ENCODE data around the gene AATK.
A peak's percentile ranks its signal among the peaks of the same experiment; 100 is the strongest.

The AATK gene

DNA sequence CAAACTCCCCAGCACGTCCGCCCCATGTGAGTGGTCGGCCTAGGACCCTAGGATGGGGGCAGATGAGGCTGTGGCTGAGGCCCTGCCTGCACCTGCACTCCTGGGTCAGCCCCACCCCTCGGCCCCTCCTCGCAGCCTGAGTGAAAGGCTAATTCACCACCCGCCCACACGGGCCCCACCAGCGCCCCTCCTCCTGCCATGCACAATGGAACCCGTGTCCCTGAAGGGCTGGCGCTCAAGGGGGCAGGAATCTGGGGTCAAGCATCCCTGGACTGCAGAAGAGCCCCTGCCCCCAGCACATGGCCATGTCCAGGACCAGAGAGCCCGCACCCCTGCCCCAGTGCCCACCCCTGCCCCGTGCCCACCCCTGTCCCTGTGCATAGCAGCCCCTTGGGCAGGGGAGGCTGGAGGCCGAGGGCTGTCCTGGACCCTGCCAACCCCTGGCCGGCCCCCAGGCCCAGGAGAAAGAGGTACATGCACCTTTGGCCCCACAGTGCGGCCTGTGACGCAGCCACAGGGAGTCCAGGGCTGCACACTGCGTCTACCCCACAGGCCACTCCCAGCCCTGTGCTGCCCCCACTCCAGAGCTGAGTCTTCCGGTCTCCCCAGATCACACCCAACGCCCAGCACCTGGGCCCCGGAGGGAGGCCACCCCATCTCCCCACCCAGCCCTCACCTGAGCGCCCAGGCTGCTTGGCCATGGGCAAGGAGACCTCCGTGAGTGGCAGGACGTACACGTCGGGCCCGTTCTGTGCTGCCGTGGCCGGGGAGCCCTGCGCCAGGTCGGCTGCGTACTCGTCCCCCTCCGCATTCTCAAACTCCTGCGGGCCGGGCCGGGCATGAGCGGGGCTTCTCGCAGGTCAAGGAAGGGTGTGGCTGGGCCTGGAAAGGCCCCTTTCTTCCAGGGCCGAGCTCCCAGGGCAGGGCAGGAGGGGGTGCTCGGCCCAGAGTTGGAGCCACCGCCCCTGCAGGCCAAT, 35.3 kb downstream of the AATK start:
- H3K4me1 ChIP-seq (ENCODE audit: control insufficient read depth, insufficient read depth, low read length): no peaks in the 10 kb centered on the region
- H3K36me3 ChIP-seq (ENCODE audit: control insufficient read depth, insufficient read depth, low read length): no peaks in the 10 kb centered on the region
- H3K4me3 ChIP-seq (ENCODE audit: low read length): no peak overlapping the region
- peak overlapping the region; percentile 40 for H3K27ac ChIP-seq (ENCODE audit: low read depth, low read length)
- H3K9ac ChIP-seq (ENCODE audit: low read length): no peak overlapping the region
- no peaks in the 10 kb centered on the region for H3K27me3 ChIP-seq (ENCODE audit: control insufficient read depth, insufficient read depth, low read length)

DNA sequence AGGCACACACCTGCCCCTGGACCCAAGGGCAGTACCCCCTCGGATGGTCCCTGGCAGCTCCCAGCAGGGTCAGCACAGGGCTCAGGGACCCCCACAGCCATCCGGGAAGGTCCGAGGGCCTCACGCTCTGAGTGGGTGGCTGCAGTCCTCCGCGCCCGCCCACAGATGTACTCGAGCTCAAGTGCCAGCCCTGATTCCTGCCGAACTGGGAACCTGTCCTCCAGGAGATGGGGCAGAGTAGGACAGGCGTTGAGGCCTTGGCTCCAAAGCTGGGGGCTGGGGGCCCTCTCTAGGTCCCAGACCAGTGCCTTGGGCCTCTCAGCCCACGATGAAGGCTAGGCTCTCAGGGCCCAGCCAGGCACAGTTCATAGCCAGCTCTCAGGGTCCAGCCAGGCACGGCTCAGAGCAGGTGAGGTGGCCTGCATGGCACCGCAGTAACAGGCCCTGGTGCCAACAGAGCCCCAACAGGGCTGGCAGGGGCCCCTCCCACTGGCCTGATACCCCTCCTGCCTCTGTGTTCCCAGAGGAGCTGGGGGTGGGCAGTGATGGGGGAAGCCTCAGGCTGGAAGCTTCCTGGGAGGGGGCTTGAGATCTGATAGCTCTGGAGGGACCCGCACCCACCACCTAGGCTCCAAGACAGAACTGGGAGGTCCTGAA, 36.2 kb downstream of the AATK start:
- Histone ChIP-seq H3K4me1 (ENCODE audit: control insufficient read depth, insufficient read depth, low read length) (no peaks in the 10 kb centered on the region), H3K36me3 (ENCODE audit: control insufficient read depth, insufficient read depth, low read length) (no peaks in the 10 kb centered on the region), H3K27me3 (ENCODE audit: control insufficient read depth, insufficient read depth, low read length) (no peaks in the 10 kb centered on the region), H3K4me3 (ENCODE audit: low read length) (no peak overlapping the region), H3K27ac (ENCODE audit: low read depth, low read length) (peak overlapping the region; percentile 40), H3K9ac (ENCODE audit: low read length) (no peak overlapping the region)

DNA sequence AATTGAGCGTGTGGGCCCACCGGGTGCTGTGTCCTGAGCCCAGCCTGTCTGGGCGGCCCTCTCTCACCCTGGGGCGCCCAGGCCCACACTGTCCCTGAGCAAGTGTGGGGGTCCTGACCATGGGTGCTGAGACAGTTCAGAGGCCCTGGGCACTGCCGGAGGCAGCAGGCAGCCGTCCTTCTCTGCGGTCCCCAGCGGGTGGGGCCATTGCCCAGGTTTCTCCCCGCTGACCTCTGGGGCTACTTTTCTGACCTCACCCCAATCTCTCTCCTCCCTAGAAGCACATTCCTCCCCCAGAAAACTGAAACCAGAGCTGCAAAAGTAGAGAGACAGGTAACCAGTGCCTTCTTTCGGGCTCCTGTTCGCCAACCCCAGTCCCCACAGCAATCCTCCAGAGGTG, 36.7 kb downstream of the AATK start:
- no peak overlapping the region for H3K4me3 ChIP-seq (ENCODE audit: low read length)
- H3K36me3 ChIP-seq (ENCODE audit: control insufficient read depth, insufficient read depth, low read length): no peaks in the 10 kb centered on the region
- no peaks in the 10 kb centered on the region for H3K4me1 ChIP-seq (ENCODE audit: control insufficient read depth, insufficient read depth, low read length)
- no peaks in the 10 kb centered on the region for H3K27me3 ChIP-seq (ENCODE audit: control insufficient read depth, insufficient read depth, low read length)
- no peak overlapping the region for H3K27ac ChIP-seq (ENCODE audit: low read depth, low read length)
- no peak overlapping the region for H3K9ac ChIP-seq (ENCODE audit: low read length)

DNA sequence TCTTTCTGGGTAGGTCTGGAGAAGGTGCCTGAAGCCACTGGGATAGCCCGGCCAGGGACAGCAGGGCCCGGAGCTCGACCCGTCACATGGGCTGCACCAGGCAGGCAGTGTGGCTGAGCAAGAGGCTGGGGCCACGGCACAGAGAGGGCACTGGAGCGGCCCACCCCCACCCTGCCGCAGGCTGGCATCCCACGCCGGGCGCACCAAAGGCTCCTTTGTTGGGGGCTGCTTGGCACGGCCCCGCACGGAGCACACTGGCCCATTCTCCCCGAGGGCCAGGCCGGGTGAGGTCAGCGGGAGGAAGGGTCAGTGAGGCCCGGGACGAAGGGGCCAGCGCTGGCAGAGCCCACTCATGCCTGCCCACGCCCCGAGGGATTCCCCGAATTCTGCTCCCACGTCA, 37.2 kb downstream of the AATK start:
- Histone ChIP-seq H3K36me3 (ENCODE audit: control insufficient read depth, insufficient read depth, low read length) (no peaks in the 10 kb centered on the region), H3K4me3 (ENCODE audit: low read length) (no peak overlapping the region), H3K9ac (ENCODE audit: low read length) (no peak overlapping the region), H3K27ac (ENCODE audit: low read depth, low read length) (no peak overlapping the region), H3K4me1 (ENCODE audit: control insufficient read depth, insufficient read depth, low read length) (no peaks in the 10 kb centered on the region), H3K27me3 (ENCODE audit: control insufficient read depth, insufficient read depth, low read length) (no peaks in the 10 kb centered on the region)

DNA sequence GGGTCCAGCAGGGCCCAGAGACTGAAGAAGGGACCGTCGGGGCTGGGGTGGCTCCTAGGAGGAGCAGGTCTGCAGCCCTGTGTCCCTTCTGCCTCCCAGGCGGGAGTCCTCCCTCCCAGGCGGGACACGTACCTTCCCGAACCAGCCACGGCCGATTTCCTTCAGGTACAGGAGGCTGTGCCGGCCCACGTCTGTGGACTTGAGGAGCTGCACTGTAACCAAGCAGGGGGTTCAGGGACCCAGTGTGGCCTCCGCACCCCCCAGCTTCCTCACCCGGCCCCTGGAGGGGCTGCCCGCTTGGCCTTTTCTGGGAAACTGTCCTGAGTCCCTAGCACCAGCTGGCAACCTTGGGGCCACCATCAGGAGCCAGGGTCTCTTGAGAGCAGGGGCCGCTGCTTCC, 37.7 kb downstream of the AATK start:
- no peak overlapping the region for H3K27ac ChIP-seq (ENCODE audit: low read depth, low read length)
- no peaks in the 10 kb centered on the region for H3K36me3 ChIP-seq (ENCODE audit: control insufficient read depth, insufficient read depth, low read length)
- no peak overlapping the region for H3K9ac ChIP-seq (ENCODE audit: low read length)
- no peaks in the 10 kb centered on the region for H3K27me3 ChIP-seq (ENCODE audit: control insufficient read depth, insufficient read depth, low read length)
- no peak overlapping the region for H3K4me3 ChIP-seq (ENCODE audit: low read length)
- H3K4me1 ChIP-seq (ENCODE audit: control insufficient read depth, insufficient read depth, low read length): no peaks in the 10 kb centered on the region

DNA sequence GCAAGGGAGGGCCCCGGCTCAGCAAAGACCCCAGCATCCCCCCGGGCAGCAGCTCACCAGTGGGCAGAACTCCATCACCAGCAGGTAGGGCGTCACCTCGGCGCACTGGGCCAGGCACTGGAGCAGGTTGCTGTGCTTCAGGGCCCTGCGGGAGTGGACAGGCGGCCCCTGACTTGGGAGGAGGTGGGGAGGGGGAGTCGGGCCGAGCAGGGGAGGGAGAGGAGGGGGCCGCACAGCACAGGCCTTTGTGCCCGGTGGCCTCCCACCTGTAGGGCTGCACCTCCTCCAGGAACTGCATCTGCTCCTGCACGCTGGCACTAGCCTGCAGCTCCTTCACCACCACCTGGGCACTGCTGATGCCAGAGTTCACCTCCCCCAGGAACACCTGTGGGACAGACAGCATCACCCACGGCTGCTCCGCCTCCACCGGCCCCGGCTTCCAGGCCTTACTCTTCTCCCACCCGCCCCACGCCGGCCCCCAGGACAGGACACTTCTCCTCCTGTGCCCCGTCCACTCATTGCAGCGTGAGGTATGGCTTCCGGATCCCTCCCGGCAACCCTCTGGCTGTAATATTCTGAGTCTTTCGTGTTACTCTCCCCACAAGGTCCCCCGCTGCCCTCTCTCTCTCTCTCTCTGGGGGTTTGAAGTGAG, 38.4 kb downstream of the AATK start:
- Histone ChIP-seq H3K27me3 (ENCODE audit: control insufficient read depth, insufficient read depth, low read length) (no peaks in the 10 kb centered on the region), H3K4me1 (ENCODE audit: control insufficient read depth, insufficient read depth, low read length) (no peaks in the 10 kb centered on the region), H3K9ac (ENCODE audit: low read length) (no peak overlapping the region), H3K4me3 (ENCODE audit: low read length) (no peak overlapping the region), H3K36me3 (ENCODE audit: control insufficient read depth, insufficient read depth, low read length) (no peaks in the 10 kb centered on the region), H3K27ac (ENCODE audit: low read depth, low read length) (no peak overlapping the region)

DNA sequence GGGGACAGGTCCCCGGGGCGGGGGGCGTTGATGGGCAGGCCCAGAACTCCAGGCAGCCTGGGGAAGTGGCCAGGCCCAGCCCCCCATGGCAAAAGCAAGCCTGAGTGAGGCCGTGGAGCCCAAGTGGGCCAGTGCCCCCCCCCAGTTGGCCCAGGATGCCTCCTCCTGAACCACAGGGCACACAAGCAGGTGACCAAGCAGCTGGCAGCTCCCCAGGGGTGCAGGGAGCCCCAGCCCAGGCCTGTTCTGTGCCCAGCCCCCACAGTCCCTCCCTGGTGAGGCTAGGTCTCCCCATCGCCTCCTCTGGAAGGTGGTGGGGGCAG, 38.9 kb downstream of the AATK start:
- no peak overlapping the region for H3K9ac ChIP-seq (ENCODE audit: low read length)
- no peaks in the 10 kb centered on the region for H3K27me3 ChIP-seq (ENCODE audit: control insufficient read depth, insufficient read depth, low read length)
- no peaks in the 10 kb centered on the region for H3K4me1 ChIP-seq (ENCODE audit: control insufficient read depth, insufficient read depth, low read length)
- no peak overlapping the region for H3K4me3 ChIP-seq (ENCODE audit: low read length)
- H3K36me3 ChIP-seq (ENCODE audit: control insufficient read depth, insufficient read depth, low read length): no peaks in the 10 kb centered on the region
- H3K27ac ChIP-seq (ENCODE audit: low read depth, low read length): no peak overlapping the region

DNA sequence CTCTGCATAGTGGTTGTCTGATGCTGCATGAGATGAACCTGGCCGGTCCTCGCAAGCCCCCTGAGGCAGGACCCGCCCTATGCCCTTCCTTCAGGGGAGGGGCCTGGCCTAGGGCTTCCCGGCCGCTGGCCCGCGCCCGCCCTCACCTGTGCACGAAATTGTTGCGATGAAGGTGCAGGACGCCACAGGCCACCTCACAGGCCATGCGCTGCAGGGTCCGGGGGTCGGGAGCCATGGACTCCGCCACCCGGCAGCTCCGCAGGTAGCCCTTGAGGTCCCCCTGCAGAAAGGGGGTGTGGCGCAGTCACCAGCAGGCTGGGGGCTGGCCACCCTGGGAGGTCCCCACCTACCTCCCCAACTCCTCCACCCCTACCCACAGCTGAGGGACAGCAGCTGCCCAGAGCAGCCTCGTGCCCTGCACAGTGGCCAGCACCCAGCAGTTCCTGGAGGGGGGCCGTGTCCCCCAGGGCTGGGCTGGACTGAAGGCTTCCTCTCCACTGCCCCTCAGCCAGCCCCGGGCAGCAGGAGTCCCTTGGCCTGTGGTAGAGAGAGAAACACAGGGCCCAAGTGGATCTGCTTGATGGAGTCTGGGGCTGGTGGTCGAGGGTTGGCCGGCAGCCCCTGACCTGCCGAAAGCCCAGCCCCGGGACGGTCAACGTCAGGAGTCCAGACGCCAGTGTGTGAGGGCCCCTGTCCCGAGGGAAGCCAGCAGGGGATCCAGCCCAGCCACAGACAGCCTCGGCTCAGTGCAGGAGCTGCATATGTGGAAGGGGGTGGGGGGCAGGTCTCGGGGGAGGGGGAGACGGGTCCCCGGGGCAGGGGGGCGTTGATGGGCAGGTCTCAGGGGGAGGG, 39.5 kb downstream of the AATK start:
- no peaks in the 10 kb centered on the region for H3K4me1 ChIP-seq (ENCODE audit: control insufficient read depth, insufficient read depth, low read length)
- no peak overlapping the region for H3K27ac ChIP-seq (ENCODE audit: low read depth, low read length)
- no peak overlapping the region for H3K4me3 ChIP-seq (ENCODE audit: low read length)
- H3K27me3 ChIP-seq (ENCODE audit: control insufficient read depth, insufficient read depth, low read length): no peaks in the 10 kb centered on the region
- no peak overlapping the region for H3K9ac ChIP-seq (ENCODE audit: low read length)
- H3K36me3 ChIP-seq (ENCODE audit: control insufficient read depth, insufficient read depth, low read length): no peaks in the 10 kb centered on the region

DNA sequence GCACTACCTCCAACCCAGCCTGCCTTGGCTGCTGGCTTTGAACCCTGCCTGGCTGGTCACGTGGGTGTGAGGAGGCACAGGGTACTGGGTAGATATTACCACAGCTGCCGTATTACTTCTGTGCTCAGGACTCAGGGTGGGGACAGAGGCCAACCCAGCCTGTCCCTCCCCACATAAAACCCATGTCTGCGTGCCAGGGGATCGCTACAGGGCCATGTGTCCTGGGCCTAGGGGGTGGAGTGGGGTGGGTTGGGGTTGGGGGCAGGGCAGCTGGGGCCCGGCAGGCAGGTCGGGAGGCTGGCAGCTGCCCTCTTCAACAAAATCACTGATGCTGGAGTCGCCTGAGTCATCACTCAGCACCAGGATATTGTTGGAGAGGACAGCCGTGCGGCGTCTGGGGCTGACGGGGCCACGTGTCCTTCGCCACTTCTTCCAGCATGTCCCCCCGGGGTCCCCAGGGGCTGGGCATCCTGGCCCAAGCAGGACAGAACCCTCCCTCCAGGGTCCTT, 40.4 kb downstream of the AATK start:
- H3K9ac ChIP-seq (ENCODE audit: low read length): no peak overlapping the region

DNA sequence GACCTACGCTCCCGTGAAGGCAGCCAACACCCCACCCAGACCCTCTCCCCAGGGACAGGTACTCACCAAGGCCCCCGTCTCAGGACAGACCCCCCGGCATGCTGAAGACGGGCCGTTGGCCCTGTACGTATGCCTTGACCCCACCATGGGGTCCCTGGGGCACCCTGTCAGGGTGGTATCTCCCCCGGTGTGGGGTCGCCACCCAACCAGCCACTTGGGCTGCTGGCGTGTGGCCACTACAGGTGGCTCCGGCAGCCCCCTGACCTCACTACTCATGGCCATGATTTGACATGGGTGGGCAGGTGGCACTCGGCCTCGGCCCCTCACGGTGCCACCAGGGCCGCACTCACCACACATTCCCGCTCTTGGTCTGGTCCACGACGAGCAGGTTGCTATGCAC, 41.6 kb downstream of the AATK start:
- Histone ChIP-seq H3K4me3 (ENCODE audit: low read length) (no peak overlapping the region), H3K4me1 (ENCODE audit: control insufficient read depth, insufficient read depth, low read length) (no peaks in the 10 kb centered on the region), H3K9ac (ENCODE audit: low read length) (no peak overlapping the region), H3K36me3 (ENCODE audit: control insufficient read depth, insufficient read depth, low read length) (no peaks in the 10 kb centered on the region), H3K27me3 (ENCODE audit: control insufficient read depth, insufficient read depth, low read length) (no peaks in the 10 kb centered on the region), H3K27ac (ENCODE audit: low read depth, low read length) (no peak overlapping the region)

More for the DNA sequence above, 40.4 kb downstream of the AATK start:
- Histone ChIP-seq H3K4me1 (ENCODE audit: control insufficient read depth, insufficient read depth, low read length) (no peaks in the 10 kb centered on the region), H3K36me3 (ENCODE audit: control insufficient read depth, insufficient read depth, low read length) (no peaks in the 10 kb centered on the region), H3K4me3 (ENCODE audit: low read length) (no peak overlapping the region), H3K27me3 (ENCODE audit: control insufficient read depth, insufficient read depth, low read length) (no peaks in the 10 kb centered on the region), H3K27ac (ENCODE audit: low read depth, low read length) (no peak overlapping the region)

DNA sequence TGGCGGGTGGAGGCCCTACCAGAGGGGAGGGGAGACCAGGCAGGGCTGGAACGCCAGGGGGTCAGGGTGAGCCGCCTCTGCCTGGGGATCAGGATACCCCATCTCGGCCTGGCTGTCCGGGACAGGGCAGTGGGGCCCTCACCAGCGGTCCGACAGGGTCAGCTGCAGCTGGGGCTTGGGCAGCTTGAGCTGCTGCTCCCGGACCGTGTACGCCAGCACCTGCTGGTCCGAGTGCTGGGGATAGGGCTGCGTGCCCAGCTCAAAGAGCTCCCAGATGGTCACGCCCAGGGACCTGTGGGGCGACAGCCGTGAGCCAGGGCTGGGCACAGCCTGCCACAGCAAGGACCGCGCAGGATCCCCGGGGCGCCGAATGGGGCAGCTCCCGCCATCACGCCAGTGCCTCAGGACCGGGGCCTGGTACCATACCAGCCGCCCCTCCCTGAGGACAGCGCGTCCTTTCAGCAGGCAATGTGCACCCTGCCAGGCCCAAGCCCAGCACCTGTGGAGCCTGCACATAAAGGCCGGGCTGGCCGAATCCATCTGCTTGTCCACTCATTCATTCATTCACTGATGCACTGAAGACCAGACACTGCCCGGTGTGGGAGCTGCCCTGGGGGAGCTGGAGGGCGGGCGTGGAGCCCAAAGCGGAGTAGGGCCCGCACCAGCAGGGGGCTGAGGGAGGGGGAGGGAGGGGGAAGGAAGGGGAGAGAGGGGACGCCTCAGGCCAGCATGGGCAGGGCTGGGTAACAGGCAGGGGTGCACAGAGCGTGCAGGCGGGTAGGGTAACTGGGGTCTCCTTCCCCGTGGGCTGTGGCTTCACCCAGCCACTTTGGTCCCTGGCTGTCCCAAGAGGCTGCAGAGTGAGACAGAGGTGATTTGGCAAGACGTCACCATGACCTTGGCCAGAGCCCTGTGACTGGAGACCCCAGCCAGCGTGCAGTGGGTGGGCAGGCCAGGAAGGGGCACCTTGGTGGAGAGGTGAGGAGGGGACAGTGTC, 42.7 kb downstream of the AATK start:
- no peak overlapping the region for H3K4me3 ChIP-seq (ENCODE audit: low read length)

More for the DNA sequence above, 42.7 kb downstream of the AATK start:
- no peak overlapping the region for H3K27ac ChIP-seq (ENCODE audit: low read depth, low read length)
- H3K4me1 ChIP-seq (ENCODE audit: control insufficient read depth, insufficient read depth, low read length): peaks cover 3% of the 10 kb centered on the region
- peaks cover 6% of the 10 kb centered on the region for H3K27me3 ChIP-seq (ENCODE audit: control insufficient read depth, insufficient read depth, low read length)
- H3K9ac ChIP-seq (ENCODE audit: low read length): no peak overlapping the region
- H3K36me3 ChIP-seq (ENCODE audit: control insufficient read depth, insufficient read depth, low read length): no peaks in the 10 kb centered on the region

Data from rectal smooth muscle tissue (tissue), 1 donor.